RKO (cell line): ENCODE results near the gene TNIK.

Source experiments
- DNase-seq: peaks from one replicate; pipeline ENCODE4 v3.0.0-alpha.2; 2016; ENCODE audit warnings: low spot score

TNIK gene

GRCh38 chr3:171038342-171038741 lies 421.9 kb downstream of the TNIK start:
- no peak for DNase-seq

GRCh38 chr3:171028779-171029232 lies 431.4 kb downstream of the TNIK start:
- no peak for DNase-seq

GRCh38 chr3:171028025-171028778 lies 432.0 kb downstream of the TNIK start:
- peak; percentile 5 for DNase-seq

GRCh38 chr3:171026597-171027293 lies 433.5 kb downstream of the TNIK start, which contains the start of gene SLC2A2:
Gene SLC2A2 (minus strand): TSS chr3:171026720. CDS start chr3:171026670, 50 bp downstream.
- no peak for DNase-seq

GRCh38 chr3:171023566-171023965 lies 436.6 kb downstream of the TNIK start:
- no peak for DNase-seq

GRCh38 chr3:171021377-171021776 lies 438.8 kb downstream of the TNIK start:
- no peak for DNase-seq

- no peak for DNase-seq
These were observed 441.9 kb downstream of the TNIK start for GRCh38 chr3:171018156-171018935.

- no peak for DNase-seq
These were observed 446.1 kb downstream of the TNIK start for GRCh38 chr3:171013822-171014748.

GRCh38 chr3:171011873-171012336 lies 448.3 kb downstream of the TNIK start:
- no peak for DNase-seq
